ENCODE results near the gene CHIA. TPM values are rescaled to one million over a fixed set of nuclear protein-coding genes. Genes with fewer than 3 reads are reported as not detected.
A peak's percentile ranks its signal among the peaks of the same experiment; 100 is the strongest.

The CHIA gene
- total and polyA plus RNA-seq, 2 of the 13 experiments (the other 11 are each of a cell fraction or from before 2014, with no cell fraction given) = not detected

DNA sequence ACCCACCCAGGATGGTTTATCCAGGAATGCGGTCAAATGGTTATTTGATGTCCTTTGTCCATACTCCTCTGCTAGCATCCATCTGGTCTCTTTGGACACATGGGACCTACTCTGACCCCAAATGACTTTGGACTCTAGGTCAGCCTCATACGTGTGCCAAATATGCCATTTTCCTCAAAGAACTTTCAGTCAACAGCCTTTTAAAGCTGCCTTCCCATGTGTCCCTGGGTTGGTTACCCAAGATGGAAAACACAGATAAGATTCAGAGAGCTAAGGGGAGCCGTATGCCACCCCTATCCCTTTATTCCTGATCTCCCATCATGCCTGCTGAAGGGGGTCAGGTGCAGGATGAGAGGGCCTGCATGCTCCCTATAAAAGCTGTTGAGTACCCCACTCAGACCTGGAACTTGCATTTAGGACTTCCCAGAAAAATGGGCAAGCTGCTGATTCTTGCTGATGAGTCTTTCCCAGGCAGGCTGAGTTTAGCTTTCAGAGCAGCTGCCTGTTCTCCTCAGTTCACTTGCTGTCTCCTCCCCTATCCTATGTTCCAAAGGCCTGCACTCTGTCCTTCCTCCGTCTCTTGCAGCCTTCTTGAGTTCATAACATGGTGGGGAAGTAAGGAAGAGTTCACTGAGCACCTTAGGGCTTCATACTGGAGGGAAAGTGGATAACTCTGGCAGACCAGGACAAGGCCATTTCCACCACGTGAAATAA, 43.4 kb upstream of the CHIA start (continued):
- no peak for TF ChIP-seq SP2 (CRISPR knock-in tag; IDR thresholded peaks at IDR 0.05)
- TF ChIP-seq ZNF652 (CRISPR knock-in tag; IDR thresholded peaks at IDR 0.05; ENCODE audit: borderline replicate concordance, low read depth) = no peak
- TF ChIP-seq AHR (CRISPR knock-in tag; IDR thresholded peaks at IDR 0.05) = no peak
- peak; percentile 52; the same call in 1 of the 2 replicates for TF ChIP-seq ISL2 (CRISPR knock-in tag; IDR thresholded peaks at IDR 0.05)
- TF ChIP-seq, protein P1, sequence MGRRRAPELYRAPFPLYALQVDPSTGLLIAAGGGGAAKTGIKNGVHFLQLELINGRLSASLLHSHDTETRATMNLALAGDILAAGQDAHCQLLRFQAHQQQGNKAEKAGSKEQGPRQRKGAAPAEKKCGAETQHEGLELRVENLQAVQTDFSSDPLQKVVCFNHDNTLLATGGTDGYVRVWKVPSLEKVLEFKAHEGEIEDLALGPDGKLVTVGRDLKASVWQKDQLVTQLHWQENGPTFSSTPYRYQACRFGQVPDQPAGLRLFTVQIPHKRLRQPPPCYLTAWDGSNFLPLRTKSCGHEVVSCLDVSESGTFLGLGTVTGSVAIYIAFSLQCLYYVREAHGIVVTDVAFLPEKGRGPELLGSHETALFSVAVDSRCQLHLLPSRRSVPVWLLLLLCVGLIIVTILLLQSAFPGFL (CRISPR knock-in tag; IDR thresholded peaks at IDR 0.05) = no peak
- no peak for TF ChIP-seq BRD4 (CRISPR knock-in tag; IDR thresholded peaks at IDR 0.05)
- TF ChIP-seq, protein P2, sequence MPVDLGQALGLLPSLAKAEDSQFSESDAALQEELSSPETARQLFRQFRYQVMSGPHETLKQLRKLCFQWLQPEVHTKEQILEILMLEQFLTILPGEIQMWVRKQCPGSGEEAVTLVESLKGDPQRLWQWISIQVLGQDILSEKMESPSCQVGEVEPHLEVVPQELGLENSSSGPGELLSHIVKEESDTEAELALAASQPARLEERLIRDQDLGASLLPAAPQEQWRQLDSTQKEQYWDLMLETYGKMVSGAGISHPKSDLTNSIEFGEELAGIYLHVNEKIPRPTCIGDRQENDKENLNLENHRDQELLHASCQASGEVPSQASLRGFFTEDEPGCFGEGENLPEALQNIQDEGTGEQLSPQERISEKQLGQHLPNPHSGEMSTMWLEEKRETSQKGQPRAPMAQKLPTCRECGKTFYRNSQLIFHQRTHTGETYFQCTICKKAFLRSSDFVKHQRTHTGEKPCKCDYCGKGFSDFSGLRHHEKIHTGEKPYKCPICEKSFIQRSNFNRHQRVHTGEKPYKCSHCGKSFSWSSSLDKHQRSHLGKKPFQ (CRISPR knock-in tag; IDR thresholded peaks at IDR 0.05; ENCODE audit: insufficient replicate concordance) = no peak
- TF ChIP-seq, protein P3, sequence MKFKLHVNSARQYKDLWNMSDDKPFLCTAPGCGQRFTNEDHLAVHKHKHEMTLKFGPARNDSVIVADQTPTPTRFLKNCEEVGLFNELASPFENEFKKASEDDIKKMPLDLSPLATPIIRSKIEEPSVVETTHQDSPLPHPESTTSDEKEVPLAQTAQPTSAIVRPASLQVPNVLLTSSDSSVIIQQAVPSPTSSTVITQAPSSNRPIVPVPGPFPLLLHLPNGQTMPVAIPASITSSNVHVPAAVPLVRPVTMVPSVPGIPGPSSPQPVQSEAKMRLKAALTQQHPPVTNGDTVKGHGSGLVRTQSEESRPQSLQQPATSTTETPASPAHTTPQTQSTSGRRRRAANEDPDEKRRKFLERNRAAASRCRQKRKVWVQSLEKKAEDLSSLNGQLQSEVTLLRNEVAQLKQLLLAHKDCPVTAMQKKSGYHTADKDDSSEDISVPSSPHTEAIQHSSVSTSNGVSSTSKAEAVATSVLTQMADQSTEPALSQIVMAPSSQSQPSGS (CRISPR knock-in tag; IDR thresholded peaks at IDR 0.05) = 0 out of 2 replicates have a peak, but pooled peaks have one; percentile 23
- peak; percentile 52; the same call in 1 of the 2 replicates for TF ChIP-seq GATAD2A (CRISPR knock-in tag; IDR thresholded peaks at IDR 0.05)
- TF ChIP-seq AKAP8 (CRISPR knock-in tag; IDR thresholded peaks at IDR 0.05) = no peak
- TF ChIP-seq ARNT2 (CRISPR knock-in tag; IDR thresholded peaks at IDR 0.05; ENCODE audit: low read depth) = no peak
- TF ChIP-seq GATAD1 (CRISPR knock-in tag; IDR thresholded peaks at IDR 0.05) = no peak
- no peak for TF ChIP-seq ZNF230 (CRISPR knock-in tag; IDR thresholded peaks at IDR 0.05)
- no peak for TF ChIP-seq ZBTB3 (CRISPR knock-in tag; IDR thresholded peaks at IDR 0.05; ENCODE audit: borderline replicate concordance, low read depth)
- TF ChIP-seq SMARCC2 (IDR thresholded peaks at IDR 0.05) = no peak
- no peak for TF ChIP-seq KLF6 (CRISPR knock-in tag; IDR thresholded peaks at IDR 0.05)
- TF ChIP-seq ZNF205 (CRISPR knock-in tag; IDR thresholded peaks at IDR 0.05) = no peak
- no peak for TF ChIP-seq ZNF44 (CRISPR knock-in tag; IDR thresholded peaks at IDR 0.05)
- no peak for TF ChIP-seq SIN3A (IDR thresholded peaks at IDR 0.05; ENCODE audit: borderline replicate concordance, low read depth, low read length)
- TF ChIP-seq, protein P4, sequence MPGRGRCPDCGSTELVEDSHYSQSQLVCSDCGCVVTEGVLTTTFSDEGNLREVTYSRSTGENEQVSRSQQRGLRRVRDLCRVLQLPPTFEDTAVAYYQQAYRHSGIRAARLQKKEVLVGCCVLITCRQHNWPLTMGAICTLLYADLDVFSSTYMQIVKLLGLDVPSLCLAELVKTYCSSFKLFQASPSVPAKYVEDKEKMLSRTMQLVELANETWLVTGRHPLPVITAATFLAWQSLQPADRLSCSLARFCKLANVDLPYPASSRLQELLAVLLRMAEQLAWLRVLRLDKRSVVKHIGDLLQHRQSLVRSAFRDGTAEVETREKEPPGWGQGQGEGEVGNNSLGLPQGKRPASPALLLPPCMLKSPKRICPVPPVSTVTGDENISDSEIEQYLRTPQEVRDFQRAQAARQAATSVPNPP (CRISPR knock-in tag; IDR thresholded peaks at IDR 0.05) = no peak
- TF ChIP-seq, protein P5, sequence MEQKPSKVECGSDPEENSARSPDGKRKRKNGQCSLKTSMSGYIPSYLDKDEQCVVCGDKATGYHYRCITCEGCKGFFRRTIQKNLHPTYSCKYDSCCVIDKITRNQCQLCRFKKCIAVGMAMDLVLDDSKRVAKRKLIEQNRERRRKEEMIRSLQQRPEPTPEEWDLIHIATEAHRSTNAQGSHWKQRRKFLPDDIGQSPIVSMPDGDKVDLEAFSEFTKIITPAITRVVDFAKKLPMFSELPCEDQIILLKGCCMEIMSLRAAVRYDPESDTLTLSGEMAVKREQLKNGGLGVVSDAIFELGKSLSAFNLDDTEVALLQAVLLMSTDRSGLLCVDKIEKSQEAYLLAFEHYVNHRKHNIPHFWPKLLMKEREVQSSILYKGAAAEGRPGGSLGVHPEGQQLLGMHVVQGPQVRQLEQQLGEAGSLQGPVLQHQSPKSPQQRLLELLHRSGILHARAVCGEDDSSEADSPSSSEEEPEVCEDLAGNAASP (CRISPR knock-in tag; IDR thresholded peaks at IDR 0.05; ENCODE audit: borderline replicate concordance) = peak; percentile 95
- TF ChIP-seq JDP2 (CRISPR knock-in tag; IDR thresholded peaks at IDR 0.05; ENCODE audit: borderline replicate concordance) = no peak
- no peak for TF ChIP-seq ZNF564 (CRISPR knock-in tag; IDR thresholded peaks at IDR 0.05)

Measured in HepG2 (cell line).